Embryonic facial prominence (tissue), 1 donor: Measurements from ENCODE around the gene VWA2.

ENCODE experiments used
- DNase-seq: peaks from one replicate; pipeline ENCODE4 v3.0.0-alpha.2; 2016; ENCODE audit errors: extremely low spot score

The VWA2 gene

DNA sequence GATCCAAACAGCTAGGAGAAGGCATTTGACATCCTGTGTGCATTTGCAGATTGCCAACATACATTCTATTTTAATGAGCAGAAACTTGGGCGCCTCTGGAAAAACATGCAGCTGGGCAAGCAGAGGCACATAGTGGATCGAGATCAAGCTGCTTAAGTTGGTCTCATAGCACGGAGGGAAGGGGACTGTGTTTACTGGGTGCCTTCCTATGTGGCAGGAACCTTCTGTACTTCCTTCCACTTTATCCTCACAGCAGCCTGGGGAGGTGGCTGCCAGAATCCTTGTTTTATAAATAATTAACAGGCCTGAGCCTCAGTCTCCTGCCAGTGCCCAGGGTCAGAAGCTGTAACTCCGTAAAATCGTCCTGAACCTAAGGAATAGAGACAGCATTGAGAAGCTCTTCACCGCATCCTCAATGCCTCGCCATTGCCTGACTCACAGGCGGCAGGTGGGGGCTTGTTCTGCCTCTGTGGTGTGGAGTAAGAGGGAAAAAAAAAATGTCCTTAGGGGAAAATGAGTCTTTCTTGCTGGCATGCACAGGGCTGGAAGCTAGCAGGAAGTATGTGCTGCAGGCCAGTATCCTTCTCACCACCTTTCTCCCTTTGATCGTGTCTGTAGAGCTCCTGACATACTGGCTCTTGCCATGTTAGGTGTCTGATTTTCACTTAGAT, 6.2 kb downstream of the VWA2 start:
- no peak for DNase-seq

DNA sequence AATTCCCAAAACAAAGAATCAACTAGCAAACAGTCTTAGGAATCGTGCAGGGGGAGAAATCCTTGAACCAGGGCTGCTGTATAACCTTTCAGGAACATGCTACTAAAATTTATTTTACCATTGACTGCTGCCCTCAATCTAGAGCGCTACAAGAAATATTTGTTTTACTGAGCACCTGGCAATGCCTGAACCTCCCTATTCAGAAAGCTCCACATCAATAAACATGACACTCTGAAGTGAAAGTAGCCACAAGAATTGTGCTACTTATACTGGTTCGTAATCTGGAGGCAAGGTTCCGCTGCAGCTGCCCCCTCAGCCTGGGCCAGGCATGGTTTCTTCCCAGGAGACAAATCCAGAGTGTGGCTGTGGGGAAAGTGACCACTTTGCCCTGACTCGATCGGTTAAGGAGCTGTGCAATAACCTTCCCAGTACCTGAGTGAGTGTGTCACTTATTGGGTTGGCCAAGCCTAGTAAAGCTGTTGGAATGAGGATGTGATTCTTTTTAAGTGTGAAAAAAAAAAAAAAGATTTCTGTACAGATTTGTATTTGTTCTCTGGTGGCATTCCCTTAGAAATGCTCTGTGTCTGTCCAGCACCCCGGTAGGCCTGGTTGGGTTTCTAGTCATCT, 7.7 kb downstream of the VWA2 start:
- no peak for DNase-seq

DNA sequence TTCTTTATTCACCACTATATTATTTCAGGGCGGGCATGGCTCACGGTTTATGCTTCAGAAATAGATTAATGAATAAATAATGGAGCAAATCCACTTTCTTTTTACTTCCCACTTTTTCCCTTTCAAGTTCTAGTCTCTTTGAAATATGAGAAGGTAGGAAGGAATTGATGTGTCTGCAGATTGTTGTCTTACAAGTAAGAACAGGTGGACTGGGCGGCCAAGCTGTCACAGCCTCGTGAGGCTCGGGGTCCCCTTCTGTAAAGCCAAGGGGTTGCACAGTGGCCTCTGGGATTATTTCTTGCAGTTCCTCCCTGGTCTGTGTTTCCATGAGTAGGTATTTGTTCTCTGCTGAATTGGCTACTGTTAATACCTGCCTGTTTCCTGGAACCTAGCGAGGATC, 11.2 kb downstream of the VWA2 start:
- DNase-seq: no peak

DNA sequence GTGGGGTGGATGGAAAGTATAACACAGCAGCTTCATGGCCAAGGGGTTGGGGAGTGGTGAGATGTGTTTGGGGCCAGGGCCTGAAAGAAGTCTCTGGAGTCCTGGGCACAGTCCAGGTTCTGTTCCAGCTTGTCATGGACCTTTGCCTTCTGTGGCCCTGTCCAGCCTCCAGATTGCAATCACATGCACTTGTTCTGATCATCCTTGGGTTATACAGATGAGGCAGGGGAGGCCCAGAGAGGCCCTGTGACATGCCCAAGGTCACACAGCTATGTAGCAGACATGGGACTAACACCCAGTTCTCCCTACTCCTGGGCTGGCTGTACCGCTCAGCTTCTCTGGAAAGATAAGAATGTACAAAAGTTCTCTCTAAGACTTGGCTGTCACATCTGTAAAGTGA, 11.7 kb downstream of the VWA2 start:
- no peak for DNase-seq

DNA sequence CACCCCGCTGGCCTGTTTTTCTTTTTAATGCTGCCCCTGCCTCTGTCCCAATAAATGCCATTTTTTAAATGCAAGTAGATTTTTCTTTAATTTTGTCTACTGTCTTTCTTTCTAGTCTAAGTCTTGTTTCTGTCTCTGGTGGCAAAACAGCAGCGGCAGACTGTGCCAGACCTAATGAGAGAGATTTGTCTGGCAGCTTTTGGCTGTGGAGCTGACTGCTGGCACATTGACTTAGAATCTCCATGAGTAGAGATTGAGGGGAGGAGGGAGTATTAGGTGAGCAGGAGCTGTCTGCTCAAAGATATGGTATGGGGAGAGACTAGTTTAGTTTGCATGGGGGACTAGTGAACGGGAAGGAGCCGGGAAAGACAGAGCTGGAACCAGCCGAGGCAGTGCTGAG, 13.0 kb downstream of the VWA2 start:
- DNase-seq: no peak

DNA sequence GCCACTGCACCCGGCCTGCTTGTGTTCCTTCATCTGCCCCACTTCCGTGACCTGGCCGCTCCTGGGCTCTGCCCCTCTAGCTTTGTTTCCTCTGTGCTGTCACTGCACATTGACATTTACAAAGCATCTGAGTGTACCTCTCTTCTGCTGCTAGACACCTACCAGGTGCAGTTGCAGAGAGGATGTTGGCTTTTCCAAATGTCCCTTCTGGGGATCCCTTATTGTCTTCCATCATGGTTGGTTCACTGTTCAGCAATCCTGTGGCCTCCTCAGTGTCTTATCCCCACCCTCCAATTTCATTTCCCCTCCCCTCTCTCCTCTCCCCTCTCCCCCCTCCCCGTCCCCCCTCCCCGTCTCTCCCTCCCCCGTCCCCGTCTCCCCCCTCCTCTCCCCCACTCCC, 13.8 kb downstream of the VWA2 start:
- DNase-seq: peak; percentile 57

DNA sequence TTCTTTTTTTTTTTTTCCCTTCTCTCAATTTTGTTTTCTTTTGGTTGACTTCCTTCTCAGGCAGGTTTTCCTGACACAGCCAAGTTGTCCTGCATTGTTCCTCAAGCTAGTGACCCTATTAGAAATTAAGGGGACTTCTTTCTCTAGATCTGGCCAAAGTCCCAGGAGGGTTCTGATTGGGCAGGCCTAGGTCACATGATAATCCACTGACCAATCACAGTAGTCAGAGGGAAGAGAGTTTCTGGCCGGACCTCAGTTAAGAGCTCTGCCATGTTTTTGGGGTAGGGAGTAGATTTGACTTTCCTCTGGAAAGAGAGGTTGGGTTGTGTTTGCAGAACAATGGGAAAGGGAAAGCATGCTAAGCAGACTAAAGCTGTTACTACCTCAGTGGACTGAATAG, 16.2 kb downstream of the VWA2 start:
- no peak for DNase-seq

DNA sequence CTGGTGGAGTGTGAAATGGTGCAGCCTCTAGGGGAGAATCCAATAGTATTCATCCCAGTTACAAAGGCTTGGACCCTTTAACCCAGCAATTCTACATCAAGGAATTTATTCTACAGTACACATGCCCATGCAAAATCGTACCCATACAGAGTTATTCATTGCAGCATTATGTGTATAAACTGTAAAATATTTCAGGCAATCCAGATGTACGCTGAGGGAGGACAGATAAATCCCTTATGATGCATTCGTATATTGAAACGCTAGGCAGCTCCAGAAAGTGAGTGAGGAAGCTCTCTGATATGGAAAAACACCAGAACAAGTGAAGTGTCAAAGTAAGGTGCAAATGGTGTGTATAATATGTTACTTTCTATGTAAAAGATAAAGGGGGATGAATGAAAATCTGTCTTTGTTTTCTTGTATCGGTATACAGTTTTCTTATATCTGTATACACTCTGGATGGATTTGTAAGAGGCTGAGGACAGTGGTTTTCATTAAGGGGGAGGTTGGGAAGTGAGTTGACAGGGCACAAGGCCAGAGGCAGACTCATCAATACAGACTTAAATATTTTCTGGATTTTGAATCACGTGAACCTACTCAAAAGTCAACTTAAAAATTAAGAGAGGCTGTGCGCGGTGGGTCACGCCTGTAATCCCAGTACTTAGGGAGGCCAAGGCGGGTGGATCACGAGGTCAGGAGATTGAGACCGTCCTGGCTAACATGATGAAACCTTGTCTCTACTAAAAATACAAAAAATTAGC, 17.1 kb downstream of the VWA2 start:
- DNase-seq: no peak

DNA sequence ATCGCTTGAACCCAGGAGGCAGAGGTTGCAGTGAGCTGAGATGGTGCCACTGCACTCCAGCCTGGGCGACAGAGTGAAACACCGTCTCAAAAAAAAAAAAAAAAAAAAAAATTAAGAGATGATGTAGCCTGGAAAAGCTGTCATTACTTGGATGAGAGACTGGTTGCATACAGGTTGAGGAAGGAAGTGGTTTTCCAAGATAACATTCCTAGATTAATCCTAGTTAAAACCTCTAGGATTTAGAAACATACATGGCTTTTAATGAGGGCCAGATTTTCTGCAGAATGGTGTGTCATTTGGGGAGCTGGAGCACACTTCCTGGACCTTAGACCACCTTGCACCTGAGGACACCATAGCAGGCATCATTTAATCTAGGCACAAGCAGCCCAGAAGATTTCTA, 17.8 kb downstream of the VWA2 start:
- DNase-seq: no peak

DNA sequence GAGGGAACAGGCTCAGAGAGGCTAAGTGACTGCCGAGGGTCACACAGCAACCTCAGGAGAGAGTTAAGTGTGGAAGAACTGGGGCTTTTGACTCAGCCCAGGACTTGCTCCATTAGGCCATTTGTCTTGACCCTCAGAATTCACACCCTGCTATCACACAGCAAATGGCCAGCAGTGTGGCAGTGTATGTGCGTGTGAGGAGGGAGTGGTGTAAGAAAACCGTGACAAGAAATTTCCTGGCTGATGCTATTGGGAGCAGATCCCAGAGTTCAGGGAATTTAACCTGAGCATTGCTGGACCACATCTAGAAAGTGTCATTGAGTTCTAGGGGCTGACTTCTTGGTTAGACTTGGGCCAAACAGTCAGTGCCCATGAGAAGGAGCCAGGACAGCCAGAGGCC, 18.4 kb downstream of the VWA2 start:
- no peak for DNase-seq

DNA sequence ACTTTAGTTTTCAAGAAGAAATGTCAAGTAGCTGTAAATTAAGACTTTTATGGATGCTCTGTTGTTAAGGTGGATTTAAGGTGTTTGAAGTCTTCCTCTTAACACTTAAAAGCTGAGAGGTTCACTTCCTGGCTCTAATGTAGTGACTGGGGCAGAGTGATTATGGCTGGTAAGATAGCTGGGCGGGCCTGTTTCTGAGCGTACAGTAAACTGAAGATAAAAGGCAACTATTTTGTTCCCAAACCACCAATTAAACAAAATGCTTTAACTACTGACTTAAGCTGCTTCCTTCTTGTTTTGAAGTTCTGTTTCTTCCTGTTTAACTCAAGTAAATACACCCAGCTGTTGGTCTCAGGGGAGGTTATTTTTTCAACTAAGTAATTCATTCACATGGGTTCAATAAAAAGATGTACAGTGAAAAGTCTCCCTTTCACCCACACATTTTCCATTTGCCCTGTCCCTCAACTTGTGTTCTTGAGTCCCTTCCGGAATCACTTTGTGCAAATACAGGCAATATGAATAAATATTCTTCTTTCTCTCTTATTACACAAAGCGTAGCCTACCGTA, 19.3 kb downstream of the VWA2 start:
- DNase-seq: no peak

DNA sequence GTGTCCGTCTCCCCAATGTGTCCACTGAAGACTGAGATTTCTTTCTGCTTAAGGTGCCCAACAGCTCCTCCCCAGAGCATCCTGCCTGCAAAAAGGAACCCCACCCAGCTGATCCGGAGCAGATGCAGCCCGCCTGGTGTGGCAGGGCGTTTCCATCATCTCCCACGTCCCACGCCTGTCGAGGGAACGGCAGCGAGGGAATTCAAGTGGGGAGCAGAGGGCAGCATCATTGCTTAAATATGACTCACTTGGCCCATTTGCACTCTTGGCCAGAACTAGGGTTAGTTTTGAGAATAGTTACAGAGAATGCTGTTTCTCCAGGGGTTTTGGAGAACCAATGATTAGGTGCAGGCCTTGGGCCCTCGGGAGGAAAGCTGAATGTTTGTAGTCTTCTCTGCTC, 20.8 kb downstream of the VWA2 start:
- no peak for DNase-seq

DNA sequence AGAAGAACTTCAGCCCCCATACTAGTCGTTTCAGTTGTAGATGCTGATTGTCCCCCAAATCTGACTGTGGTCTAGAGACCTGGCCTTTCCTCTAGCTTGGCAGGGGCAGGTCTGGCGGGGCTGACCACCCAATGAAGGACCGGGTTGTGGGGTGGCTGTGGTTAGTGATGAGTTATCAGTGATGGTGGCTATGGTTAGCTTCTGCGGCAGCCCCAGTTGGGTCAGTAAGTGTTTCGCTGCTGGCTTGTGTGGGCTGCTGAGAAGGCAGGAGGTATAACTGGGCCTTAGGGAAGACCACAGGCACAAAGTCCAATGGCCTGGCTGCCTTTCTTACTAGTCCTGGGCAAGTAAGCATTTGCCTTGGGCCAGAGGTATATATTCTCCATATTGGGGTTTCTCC, 21.3 kb downstream of the VWA2 start:
- no peak for DNase-seq

DNA sequence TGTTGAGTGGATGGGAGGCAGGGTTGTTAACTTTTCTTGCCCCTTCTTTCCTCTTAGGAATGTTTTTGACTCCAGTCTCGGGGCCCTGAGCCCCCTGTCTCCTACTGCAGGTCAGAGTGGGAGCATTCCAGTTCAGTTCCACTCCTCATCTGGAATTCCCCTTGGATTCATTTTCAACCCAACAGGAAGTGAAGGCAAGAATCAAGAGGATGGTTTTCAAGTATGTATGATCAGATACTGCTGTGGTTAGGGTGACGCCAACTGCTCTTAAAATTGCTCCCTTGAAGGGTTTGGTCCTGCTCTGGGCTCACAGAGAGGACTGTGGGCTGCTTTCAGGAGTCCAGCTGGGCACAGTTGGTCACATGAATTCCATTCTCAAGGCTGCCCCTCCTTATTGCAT, 22.0 kb downstream of the VWA2 start:
- DNase-seq: no peak

DNA sequence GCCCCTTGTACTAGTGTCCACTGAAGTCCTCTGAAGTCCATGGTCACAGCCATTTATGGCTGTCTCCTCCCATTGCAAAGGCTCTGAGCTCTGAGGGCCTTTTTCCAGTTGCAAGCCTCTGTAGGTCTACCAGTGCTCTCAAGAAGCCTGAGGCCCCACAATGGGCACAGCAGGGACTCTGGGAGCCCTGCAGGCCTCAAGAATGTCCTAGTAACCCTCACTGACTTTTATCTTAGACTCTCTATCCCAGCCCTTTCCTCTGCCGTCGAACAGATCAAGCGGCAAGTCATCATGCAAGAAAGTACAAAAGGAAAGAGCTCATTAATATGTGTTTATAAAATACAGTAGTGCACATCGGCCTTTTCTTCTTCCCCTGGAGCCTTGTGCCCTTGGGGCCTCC, 23.4 kb downstream of the VWA2 start:
- DNase-seq: no peak

DNA sequence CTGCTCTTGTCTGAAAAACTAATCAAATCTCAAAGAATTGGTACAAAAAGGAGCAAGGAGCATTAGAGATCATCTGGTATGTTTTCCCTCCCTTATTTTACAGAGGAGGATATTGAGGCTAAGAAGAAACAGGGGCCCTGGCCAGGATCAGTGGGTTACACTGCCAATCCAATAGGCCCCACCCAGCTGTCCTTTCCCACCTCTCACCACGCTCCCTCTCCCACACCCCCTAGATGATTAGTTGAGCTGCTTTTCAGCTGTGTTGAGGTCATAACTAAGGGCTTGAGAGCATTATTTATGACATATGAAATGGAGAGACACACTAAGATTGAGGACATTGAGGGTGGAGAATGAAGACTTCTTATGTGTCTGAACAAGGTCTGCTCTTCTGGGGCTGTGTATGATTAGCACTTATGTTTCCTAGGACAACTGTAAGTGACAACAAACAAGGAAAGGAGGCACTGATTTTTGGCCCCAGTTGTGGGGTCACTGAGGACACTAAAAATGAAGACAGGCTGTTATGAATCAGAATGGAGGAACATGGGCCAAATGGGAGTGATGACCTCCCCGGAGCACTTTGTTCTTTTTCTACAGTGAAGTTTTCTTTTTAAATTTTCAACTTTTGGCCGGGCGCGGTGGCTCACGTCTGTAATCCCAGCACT, 26.5 kb downstream of the VWA2 start:
- no peak for DNase-seq

DNA sequence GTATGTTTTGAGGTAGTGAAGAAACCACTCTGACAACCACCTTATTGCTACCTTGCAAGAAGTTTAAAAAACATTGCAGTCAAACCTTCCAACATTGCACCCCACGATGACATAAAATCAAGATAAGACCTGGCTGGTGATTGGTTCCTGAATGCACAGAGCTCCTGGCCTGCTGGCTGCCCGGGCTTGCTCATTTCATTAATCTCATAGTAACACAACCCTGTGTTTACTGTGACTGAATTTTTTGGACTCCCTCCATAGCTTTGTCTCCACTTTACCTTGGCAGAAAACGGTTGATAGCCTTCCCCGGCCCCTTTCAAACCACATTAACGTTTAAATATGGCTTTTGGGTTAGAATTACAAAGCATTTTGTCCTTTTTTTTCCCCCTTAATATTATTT, 27.5 kb downstream of the VWA2 start:
- DNase-seq: peak; percentile 42

DNA sequence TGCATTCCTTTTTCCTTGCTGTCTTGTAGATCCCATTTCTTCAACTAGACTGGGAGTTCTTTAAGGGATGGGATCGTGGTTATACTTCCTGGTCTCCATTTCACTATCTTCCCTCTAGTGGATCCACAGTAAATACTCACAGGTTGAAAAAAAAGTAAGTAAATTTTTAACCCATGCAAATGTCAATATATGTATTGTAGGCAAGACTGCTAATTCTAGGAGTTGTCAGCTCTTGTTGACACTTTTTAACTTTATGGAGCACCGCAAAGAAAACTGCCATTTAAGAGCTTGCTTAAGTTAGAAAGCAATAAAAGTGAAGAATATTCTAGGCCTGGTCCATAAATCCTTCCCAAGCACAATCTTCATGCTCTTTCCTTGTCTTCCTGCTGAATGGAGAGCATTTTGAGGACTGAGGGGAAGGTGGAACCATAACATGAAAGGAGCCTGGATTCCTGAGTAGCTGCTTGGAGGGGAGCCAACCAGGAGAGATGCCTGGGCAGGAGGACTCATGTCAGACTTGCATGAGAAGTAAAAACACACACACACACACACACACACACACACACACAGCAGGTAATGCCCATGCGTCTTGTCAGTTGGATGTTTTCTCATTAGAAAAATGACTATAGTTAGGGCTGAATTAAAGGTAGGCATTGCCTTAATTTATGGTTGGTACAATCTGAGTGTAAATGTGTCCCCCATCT, 32.2 kb downstream of the VWA2 start:
- DNase-seq: no peak

DNA sequence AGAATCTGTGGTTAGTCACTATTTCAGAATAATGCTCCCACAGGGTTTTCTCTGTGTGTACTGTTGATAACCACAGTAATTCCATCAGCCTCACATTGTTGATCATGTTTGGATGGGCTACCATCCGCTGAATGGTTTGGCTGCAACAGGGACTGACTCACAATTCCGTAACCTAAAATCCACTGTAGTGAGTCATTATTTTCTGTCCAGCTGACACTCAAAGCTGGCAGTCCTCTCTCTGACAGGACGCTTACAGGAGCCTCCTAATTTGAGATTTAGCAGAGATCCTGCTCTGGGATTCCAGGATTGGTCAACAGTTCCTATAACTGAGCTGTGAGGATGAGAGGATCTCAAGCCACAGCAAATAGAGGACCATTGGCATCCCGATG, 32.7 kb downstream of the VWA2 start:
- no peak for DNase-seq

DNA sequence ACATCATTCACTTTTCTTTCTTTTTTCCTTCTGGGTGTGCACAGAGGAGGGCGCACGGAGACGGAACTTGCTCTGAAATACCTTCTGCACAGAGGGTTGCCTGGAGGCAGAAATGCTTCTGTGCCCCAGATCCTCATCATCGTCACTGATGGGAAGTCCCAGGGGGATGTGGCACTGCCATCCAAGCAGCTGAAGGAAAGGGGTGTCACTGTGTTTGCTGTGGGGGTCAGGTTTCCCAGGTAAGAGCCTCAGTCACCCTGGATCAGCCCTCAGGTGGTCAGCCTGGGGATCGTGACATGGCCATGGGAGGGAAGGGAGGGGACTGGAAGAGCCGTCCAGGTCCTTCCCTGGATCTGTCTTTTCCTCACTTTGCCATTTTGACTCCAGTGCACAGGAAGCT, 33.6 kb downstream of the VWA2 start:
- DNase-seq: no peak

DNA sequence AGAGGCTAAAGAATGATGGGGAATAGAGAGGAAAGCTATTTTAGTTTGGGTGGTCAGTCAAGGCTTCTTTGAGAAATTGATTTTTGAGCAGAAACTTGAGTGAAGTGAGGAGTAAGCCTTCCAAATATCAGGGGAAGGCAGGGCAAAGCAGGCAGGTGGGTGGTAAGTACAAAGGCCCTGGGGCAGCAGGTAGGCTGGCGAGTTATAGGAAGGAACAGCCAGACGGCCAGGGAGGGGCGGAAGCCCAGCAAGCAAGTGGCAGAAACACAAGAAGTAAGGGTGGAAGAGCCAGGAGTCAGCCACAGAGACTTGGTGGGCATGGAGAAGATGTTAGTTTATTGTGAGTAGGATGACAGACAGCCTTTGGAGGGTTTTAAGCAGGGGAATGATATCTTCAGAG, 34.9 kb downstream of the VWA2 start:
- DNase-seq: no peak
